Cardiac muscle cell (in vitro differentiated cells and primary cell): Measurements from ENCODE around the gene CCR3. TPM values are rescaled to one million over a fixed set of nuclear protein-coding genes. Genes with fewer than 3 reads are reported as not detected.

ENCODE experiments used
- DNase-seq, 2 donors: peaks; one replicate each; pipeline versions ENCODE4 v3.0.0 to v3.0.0-alpha.2; 2010 to 2017; ENCODE audit warnings: low read depth in 1 of 2, low spot score in 1 of 2
- H3K27ac ChIP-seq: fragments of 200-600 bp; sonication (generic); 2 replicates; pipeline ENCODE4 v1.5.1; 2016
- H3K27me3 ChIP-seq: fragments of 200-600 bp; sonication (generic); 2 replicates; pipeline ENCODE4 v1.6.0; 2016; ENCODE audit warnings: control low read depth
- H3K36me3 ChIP-seq: fragments of 200-600 bp; sonication (generic); 2 replicates; pipeline ENCODE4 v1.5.1; 2016; ENCODE audit warnings: control low read depth
- H3K4me1 ChIP-seq: fragments of 200-600 bp; sonication (generic); 2 replicates; pipeline ENCODE4 v1.8.1; 2017; ENCODE audit warnings: low read depth, mild to moderate bottlenecking, mixed run types
- H3K4me3 ChIP-seq: fragments of 200-600 bp; sonication (generic); 2 replicates; pipeline ENCODE4 v1.5.1; 2016; ENCODE audit warnings: mild to moderate bottlenecking
- H3K9me3 ChIP-seq: fragments of 200-600 bp; sonication (generic); 2 replicates; pipeline ENCODE4 v1.5.1; 2017; ENCODE audit warnings: low read depth, mild to moderate bottlenecking, control low read depth
- polyA plus RNA-seq: library from polyadenylated mRNA; unstranded; fragments of >200 nt; fragmentation: Nextera tagmentation; extraction: Ambion mirVana; gene quantifications from 2 replicates; pipeline ENCODE4 v1.2.1, GENCODE V29; 2016
- total RNA-seq: library from RNA; depleted of rRNA; stranded (reverse); fragments of >200 nt; gene quantifications from 2 replicates; pipeline ENCODE4 v1.2.3, GENCODE V29; 2016
- TF ChIP-seq, protein P1 (sequence below): IDR thresholded peaks from 2 replicates; pipeline ENCODE4 v1.5.1; 2012; ENCODE audit warnings: low read depth, mild to moderate bottlenecking, low read length

The CCR3 gene
- total and polyA plus RNA-seq, 2 experiments from 2014 or later: not detected

DNA sequence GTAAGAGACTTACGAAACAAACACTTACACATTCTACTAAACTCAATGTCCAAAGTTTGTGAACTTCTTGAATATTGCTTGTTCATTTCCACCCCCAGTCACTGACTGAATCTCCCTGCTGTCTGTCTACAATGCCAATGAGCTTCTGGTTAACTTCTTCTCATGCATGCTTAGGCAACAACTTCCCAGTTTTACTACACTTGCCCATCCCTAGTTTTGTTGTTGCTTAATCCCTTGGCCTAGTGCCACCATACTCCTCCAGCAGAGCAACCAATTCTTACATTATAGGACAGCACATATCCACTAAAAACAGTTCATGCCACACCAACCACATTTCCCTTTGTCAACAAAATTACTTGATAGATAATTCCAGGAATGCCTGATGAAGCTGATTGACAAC, 70.7 kb downstream of the CCR3 start:
- DNase-seq: peak in 1 of 2 donors; percentile 68
- TF ChIP-seq, protein P1, sequence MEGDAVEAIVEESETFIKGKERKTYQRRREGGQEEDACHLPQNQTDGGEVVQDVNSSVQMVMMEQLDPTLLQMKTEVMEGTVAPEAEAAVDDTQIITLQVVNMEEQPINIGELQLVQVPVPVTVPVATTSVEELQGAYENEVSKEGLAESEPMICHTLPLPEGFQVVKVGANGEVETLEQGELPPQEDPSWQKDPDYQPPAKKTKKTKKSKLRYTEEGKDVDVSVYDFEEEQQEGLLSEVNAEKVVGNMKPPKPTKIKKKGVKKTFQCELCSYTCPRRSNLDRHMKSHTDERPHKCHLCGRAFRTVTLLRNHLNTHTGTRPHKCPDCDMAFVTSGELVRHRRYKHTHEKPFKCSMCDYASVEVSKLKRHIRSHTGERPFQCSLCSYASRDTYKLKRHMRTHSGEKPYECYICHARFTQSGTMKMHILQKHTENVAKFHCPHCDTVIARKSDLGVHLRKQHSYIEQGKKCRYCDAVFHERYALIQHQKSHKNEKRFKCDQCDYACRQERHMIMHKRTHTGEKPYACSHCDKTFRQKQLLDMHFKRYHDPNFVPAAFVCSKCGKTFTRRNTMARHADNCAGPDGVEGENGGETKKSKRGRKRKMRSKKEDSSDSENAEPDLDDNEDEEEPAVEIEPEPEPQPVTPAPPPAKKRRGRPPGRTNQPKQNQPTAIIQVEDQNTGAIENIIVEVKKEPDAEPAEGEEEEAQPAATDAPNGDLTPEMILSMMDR: no peak
- Histone ChIP-seq H3K27ac (no peak overlapping the region), H3K36me3 (no peaks in the 10 kb centered on the region), H3K4me3 (no peak overlapping the region), H3K27me3 (no peaks in the 10 kb centered on the region), H3K4me1 (no peaks in the 10 kb centered on the region), H3K9me3 (no peaks in the 10 kb centered on the region)

DNA sequence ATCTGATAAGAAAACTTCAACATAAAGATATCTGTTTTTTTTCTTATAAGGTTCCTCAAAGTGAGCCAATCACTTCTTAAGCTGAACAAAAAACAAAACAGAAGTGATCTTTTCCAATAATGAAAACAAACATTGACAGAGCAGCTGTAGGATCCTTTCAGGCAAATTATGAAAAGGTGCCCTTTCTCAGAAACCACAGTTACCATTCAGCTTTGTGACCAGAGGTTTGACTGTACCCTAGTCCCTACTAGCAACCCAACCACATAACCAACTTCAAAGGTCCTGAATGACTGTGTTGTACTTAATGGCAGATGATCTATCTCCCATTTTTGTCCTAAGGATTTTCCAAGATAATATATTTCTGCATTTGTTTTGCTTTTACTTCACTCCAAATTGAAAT, 72.3 kb downstream of the CCR3 start:
- no peak for DNase-seq
- TF ChIP-seq, protein P1: no peak
- no peak overlapping the region for H3K27ac ChIP-seq
- no peak overlapping the region for H3K4me3 ChIP-seq
- no peaks in the 10 kb centered on the region for H3K4me1 ChIP-seq
- H3K36me3 ChIP-seq: no peaks in the 10 kb centered on the region
- H3K9me3 ChIP-seq: no peaks in the 10 kb centered on the region
- no peaks in the 10 kb centered on the region for H3K27me3 ChIP-seq

DNA sequence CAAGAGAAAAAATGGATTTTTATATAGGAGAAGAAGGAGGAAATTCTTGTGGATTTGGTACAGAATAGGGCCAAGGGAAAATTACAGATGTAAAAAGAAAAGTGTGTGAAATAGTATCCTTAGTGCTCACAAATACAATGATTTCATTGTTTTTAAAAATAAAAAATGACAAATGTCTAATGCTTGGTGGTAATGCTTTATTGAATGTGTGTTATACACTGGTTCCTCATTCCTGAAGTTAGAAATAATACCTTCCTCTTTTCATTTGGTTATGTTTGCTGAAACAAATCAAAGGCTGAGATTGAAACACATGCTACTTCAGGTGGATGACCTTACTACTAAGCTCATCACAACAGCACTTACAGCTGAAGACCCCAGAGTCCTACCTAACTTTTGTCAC, 73.9 kb downstream of the CCR3 start:
- no peaks in the 10 kb centered on the region for H3K36me3 ChIP-seq
- no peak for DNase-seq
- H3K9me3 ChIP-seq: no peaks in the 10 kb centered on the region
- H3K27ac ChIP-seq: no peak overlapping the region
- TF ChIP-seq, protein P1: no peak
- H3K27me3 ChIP-seq: no peaks in the 10 kb centered on the region
- no peak overlapping the region for H3K4me3 ChIP-seq
- H3K4me1 ChIP-seq: no peaks in the 10 kb centered on the region

Other genes with a start within 250 kb of the CCR3 start
- 14.8 and 27.5 TPM in 2 replicates for gene FYCO1, start 246.6 kb upstream of the CCR3 start, total RNA-seq
- 8.1 and 11.5 TPM in 2 replicates for gene FYCO1, start 246.6 kb upstream of the CCR3 start, polyA plus RNA-seq
- gene XCR1, start 215.0 kb upstream of the CCR3 start, total RNA-seq: not detected in 2 replicates
- gene XCR1, start 215.0 kb upstream of the CCR3 start, polyA plus RNA-seq: not detected in 2 replicates
- 0.07 TPM in 1 of 2 replicates, not detected in the other for gene CCR1, start 34.1 kb upstream of the CCR3 start, total RNA-seq
- gene CCR1, start 34.1 kb upstream of the CCR3 start, polyA plus RNA-seq: not detected in 2 replicates
- gene CCR2, start 111.7 kb downstream of the CCR3 start, total RNA-seq: not detected in 2 replicates
- not detected in 2 replicates for gene CCR2, start 111.7 kb downstream of the CCR3 start, polyA plus RNA-seq
- gene CCR5, start 128.5 kb downstream of the CCR3 start, total RNA-seq: not detected in 2 replicates
- gene CCR5, start 128.5 kb downstream of the CCR3 start, polyA plus RNA-seq: not detected in 2 replicates
- gene CCRL2, start 164.8 kb downstream of the CCR3 start, total RNA-seq: 7.2 and 8.6 TPM in 2 replicates
- 5.3 and 10.4 TPM in 2 replicates for gene CCRL2, start 164.8 kb downstream of the CCR3 start, polyA plus RNA-seq
- not detected in 2 replicates for gene LTF, start 222.4 kb downstream of the CCR3 start, total RNA-seq
- not detected in 2 replicates for gene LTF, start 222.4 kb downstream of the CCR3 start, polyA plus RNA-seq